Testis (tissue), 5 donors: ENCODE data around the gene ANKRD18A. TPM values are rescaled to one million over a fixed set of nuclear protein-coding genes. Genes with fewer than 3 reads are reported as not detected.

Experiments used
- DNase-seq: peaks from one replicate; pipeline ENCODE4 v3.0.0-alpha.2; 2019
- H3K27ac ChIP-seq, 2 donors: fragments of 200-600 bp; sonication (generic); one replicate each; pipeline ENCODE4 v1.5.1; 2019
- H3K27me3 ChIP-seq: fragments of 200-600 bp; sonication (generic); one replicate; pipeline ENCODE4 v1.5.1; 2019
- H3K36me3 ChIP-seq: fragments of 200-600 bp; sonication (generic); one replicate; pipeline ENCODE4 v1.5.1; 2017; ENCODE audit warnings: low read depth; ENCODE audit errors: missing control alignments
- H3K4me1 ChIP-seq: fragments of 200-600 bp; sonication (generic); one replicate; pipeline ENCODE4 v1.5.1; 2019
- H3K4me3 ChIP-seq, 2 donors: fragments of 200-600 bp; sonication (generic); one replicate each; pipeline ENCODE4 v1.5.1; 2017 to 2019
- H3K9me3 ChIP-seq: fragments of 200-600 bp; sonication (generic); one replicate; pipeline ENCODE4 v1.5.1; 2017
- POLR2A ChIP-seq: fragments of 450-650 bp; IDR thresholded peaks from one replicate; pipeline ENCODE4 v1.6.1; 2017; ENCODE audit warnings: antibody characterized with exemption, mild to moderate bottlenecking, moderate library complexity
- WGBS, 2 donors: methylation state at CpG; one replicate each; pipeline ENCODE4 v1.1.5; 2018; 5-methylcytosine and 5-hydroxymethylcytosine counted together
- intact Hi-C: fragments of 100-400 bp; cut with DNase I; formaldehyde crosslinking; loops from one replicate; pipeline ENCODE4 v1.15.1; 2023; ENCODE audit warnings: low total_unique reads
- long read RNA-seq, 2 donors: transcript quantifications; one replicate each; lab custom pipeline, GENCODE V29; 2026
- polyA plus RNA-seq: library from polyadenylated mRNA; stranded (reverse); fragments of 350-450 nt; fragmentation: Illumina TruSeq; extraction: RNeasy Lipid Tissue Mini Kit (QIAGEN cat#74804); gene quantifications from one replicate; pipeline ENCODE4 v1.2.3, GENCODE V29; 2014; ENCODE audit warnings: low read depth, low replicate concordance; ENCODE audit not compliant: insufficient read depth
- total RNA-seq, 2 donors: library from RNA; depleted of rRNA; stranded (reverse); fragments of >200 nt; gene quantifications; one replicate each; pipeline ENCODE4 v1.2.3, GENCODE V29; 2016
- TF ChIP-seq, protein P1 (sequence below), 3 experiments: fragments of 450-650 bp in 2 of 3; fragments of 200-600 bp in 1 of 3; sonication (generic) in 1 of 3; IDR thresholded peaks; one replicate each; pipeline ENCODE4 v1.5.1; 2016 to 2019; ENCODE audit warnings: antibody characterized with exemption in 3 of 3, mild to moderate bottlenecking in 2 of 3, moderate library complexity in 1 of 3

Gene ANKRD18A
- total RNA-seq (10 to 100 TPM; 51.7 to 80.2 TPM), polyA plus RNA-seq (14.2 TPM)
- long read RNA-seq, donor 1 = 0 reads
- long read RNA-seq, donor 2 = 0 reads

DNA sequence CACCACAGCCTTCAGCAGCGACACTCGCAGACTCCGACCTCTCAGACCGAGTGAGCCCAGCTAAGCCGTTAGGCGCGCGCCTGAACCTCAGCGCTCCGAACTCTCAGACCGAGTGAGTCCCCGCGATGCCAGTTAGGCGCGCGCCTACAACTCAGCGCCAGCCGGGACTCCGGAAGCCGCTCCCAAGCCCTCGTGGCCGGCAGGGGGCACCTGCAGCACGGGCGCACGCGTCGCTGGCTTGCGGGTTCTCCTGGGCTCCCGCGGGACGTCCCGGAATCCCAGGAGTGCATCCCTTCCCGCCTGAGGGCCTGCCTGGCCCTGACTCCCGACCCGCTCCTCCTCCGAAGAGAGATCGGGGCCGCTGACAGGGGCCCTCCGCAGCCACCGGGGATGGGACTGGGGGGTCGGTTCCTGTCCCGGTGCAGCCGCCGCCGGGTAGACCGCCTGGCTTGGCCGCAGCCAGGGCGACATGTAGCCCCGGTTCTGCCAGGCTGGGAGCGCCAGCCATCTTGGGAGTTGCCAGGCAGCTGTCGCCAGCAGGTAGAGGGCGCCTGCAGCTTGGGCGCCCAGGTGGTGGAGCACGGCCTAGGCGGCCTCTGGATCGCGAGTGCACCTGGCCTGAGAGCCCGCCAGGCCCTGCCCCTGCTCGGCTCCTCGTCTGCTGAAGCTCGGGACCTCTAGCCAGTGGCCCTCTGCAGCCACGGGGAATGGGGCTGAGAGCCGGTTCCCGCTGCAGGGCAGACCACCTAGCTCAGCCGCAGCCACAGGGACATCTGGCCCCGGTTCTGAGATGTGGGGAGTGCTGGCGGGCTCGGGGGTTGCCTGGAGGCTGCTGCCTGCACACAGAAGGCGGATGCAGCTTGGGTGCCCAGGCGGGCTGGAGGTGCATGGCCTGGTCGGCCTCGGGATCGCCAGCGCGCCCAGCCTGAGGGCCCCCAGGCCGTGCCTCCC lies at the start of gene ANKRD18A:
Gene ANKRD18A, minus strand, starts transcription at position 114 of the 951 bp plus-strand sequence. CDS start 311 bp downstream, outside the sequence.
- peaks cover 4% of the 10 kb centered on the region for H3K4me1 ChIP-seq
- 0% methylated on average over 25 to 51 of the region's 76 CpGs for WGBS, 2 donors
- no peaks in the 10 kb centered on the region for H3K36me3 ChIP-seq
- peak within 1 kb of the TSS; percentile 68 to 76 for H3K27ac ChIP-seq
- peak within 1 kb of the TSS; percentile 55 to 74 for H3K4me3 ChIP-seq
- intact Hi-C loops = no loop called here
- peak; percentile 86 for DNase-seq
- no peaks in the 10 kb centered on the region for H3K9me3 ChIP-seq
- TF ChIP-seq, protein P1, sequence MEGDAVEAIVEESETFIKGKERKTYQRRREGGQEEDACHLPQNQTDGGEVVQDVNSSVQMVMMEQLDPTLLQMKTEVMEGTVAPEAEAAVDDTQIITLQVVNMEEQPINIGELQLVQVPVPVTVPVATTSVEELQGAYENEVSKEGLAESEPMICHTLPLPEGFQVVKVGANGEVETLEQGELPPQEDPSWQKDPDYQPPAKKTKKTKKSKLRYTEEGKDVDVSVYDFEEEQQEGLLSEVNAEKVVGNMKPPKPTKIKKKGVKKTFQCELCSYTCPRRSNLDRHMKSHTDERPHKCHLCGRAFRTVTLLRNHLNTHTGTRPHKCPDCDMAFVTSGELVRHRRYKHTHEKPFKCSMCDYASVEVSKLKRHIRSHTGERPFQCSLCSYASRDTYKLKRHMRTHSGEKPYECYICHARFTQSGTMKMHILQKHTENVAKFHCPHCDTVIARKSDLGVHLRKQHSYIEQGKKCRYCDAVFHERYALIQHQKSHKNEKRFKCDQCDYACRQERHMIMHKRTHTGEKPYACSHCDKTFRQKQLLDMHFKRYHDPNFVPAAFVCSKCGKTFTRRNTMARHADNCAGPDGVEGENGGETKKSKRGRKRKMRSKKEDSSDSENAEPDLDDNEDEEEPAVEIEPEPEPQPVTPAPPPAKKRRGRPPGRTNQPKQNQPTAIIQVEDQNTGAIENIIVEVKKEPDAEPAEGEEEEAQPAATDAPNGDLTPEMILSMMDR (IDR thresholded peaks at IDR 0.05) = peak; percentile 16 to 29 (median 26)
- no peak for TF ChIP-seq POLR2A
- no peaks in the 10 kb centered on the region for H3K27me3 ChIP-seq

DNA sequence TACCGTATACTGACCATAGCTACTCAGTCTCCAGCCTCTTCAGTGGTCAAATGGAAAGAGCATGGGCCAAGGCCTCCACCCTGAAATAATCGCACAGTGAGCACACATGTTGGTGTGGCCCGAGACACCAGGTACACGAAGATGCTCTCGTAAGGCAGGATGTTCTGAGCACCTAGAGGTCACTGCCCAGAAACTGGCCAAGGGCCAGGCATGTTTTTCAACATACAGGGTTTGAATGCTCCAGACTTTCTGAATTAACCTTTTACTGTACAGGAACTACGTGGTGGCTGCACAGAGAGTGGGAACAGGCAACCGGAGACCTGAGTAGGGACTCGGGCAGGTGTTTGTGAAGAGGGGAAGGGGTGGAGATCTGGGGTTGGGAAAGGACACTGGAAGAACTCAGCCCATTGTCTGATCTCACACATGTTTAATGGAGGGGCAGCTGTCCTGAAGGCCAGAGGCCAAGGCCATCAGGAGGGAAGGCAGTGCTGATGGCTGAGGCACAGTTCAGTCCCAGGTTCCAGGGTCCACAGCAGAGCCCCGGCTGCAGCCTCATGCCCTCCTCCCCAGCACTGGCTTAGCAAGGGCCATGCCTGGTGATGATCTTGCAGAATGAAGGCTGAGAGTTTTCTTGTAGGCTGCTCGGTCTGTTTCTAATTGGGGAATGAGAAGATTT lies 48.5 kb upstream of the ANKRD18A start:
- Histone ChIP-seq H3K36me3 (no peaks in the 10 kb centered on the region), H3K4me3 (no peak overlapping the region), H3K27ac (no peak overlapping the region), H3K9me3 (no peaks in the 10 kb centered on the region), H3K27me3 (no peaks in the 10 kb centered on the region), H3K4me1 (no peaks in the 10 kb centered on the region)
- DNase-seq = no peak
- 77 to 86% methylated on average over 9 to 10 of the region's 10 CpGs for WGBS, 2 donors
- intact Hi-C loops = no loop called here
- TF ChIP-seq, protein P1 (IDR thresholded peaks at IDR 0.05) = no peak
- TF ChIP-seq POLR2A = no peak

GRCh38 chr9:38662763-38663593 lies 42.6 kb upstream of the ANKRD18A start:
- 69 to 73% methylated on average over 8 of the region's 8 CpGs for WGBS, 2 donors
- Histone ChIP-seq H3K4me1 (no peaks in the 10 kb centered on the region), H3K27me3 (no peaks in the 10 kb centered on the region), H3K27ac (no peak overlapping the region), H3K36me3 (no peaks in the 10 kb centered on the region), H3K9me3 (no peaks in the 10 kb centered on the region), H3K4me3 (no peak overlapping the region)
- no peak for DNase-seq
- TF ChIP-seq, protein P1 (IDR thresholded peaks at IDR 0.05) = no peak
- no peak for TF ChIP-seq POLR2A
- intact Hi-C loops = no loop called here

DNA sequence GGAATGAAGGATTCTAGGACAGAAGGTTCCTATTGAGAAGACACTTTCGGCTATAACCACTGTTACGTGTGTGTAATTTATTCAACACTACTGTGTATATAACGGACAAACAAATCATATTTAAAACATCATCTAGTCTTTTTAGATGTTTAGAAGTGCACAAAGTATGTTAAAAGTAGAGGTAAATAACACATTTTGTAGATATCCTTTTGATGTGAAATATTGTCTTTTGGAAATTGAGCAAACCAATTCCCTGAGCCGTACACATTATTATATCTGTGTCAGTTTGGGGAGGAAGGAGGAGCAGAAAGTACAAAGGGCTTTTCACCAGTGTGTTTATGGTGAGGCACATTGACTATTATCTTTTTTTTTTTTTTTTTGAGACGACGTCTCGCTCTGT lies 39.1 kb upstream of the ANKRD18A start:
- H3K9me3 ChIP-seq = no peaks in the 10 kb centered on the region
- no peaks in the 10 kb centered on the region for H3K4me1 ChIP-seq
- H3K27me3 ChIP-seq = no peaks in the 10 kb centered on the region
- H3K27ac ChIP-seq = no peak overlapping the region
- TF ChIP-seq, protein P1 (IDR thresholded peaks at IDR 0.05) = no peak
- no peak for TF ChIP-seq POLR2A
- intact Hi-C loops = no loop called here
- no peak for DNase-seq
- no peaks in the 10 kb centered on the region for H3K36me3 ChIP-seq
- H3K4me3 ChIP-seq = no peak overlapping the region
- WGBS, 2 donors = 90 to 91% methylated on average over 7 of the region's 7 CpGs
